GM18499 (cell line): ENCODE measurements around the gene ANK2.
"Not testable (repeated sequence)": the region's sequence is repeated elsewhere in the genome, so short reads cannot be mapped to it uniquely, and the experiment has no call there.

Source experiments
- ATAC-seq: cut with Tn5 transposase; IDR thresholded peaks from one replicate; pipeline ENCODE4 v1.9.1; 2021; ENCODE audit warnings: moderate number of reproducible peaks; ENCODE audit not compliant: insufficient read depth, unreplicated experiment

The ANK2 gene

GRCh38 chr4:113181289-113182007, 132.0 kb downstream of the ANK2 start:
- ATAC-seq: no peak

DNA sequence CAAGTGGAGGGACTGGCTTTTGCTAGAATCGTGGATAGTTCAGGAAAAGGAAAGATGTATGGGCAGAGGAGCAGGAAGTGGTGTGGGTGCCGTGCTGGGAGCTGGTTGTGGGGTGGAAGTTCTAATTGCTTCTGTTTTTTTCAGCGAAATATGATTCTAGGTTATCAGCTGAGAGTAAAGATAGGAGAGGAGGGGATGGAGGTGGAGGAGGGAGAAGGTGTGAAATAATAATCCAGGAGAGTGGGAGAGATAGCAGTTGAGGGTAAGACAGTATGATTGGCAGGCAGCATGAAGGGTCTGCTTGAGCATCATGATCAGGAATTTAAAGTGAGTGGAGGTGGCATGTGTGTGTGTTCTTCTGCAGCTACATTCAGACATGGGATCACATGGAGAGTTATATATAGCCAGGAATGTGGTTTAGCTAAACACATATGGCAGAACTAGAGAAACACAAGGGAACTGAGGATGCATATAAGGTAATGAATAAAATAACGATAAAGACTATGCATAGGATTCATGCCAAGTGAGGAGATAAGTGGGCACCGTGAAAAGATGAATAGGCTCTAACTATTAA, 133.7 kb downstream of the ANK2 start:
- ATAC-seq: no peak

DNA sequence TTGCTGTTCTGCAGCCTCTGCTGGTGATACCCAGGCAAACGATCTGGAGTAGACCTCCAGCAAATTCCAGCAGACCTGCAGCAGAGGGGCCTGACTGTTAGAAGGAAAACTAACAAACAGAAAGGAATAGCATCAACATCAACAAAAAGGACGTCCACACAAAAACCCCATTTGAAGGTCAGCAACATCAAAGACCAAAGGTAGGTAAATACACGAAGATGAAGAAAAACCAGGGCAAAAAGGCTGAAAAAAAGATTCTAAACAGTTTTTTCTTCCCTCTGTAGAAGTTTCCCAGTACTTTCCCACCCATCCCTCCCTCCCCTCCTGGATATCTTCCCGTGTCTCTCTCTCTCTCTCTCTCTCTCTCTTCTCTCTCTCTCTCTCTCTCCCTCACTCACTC, 136.8 kb downstream of the ANK2 start:
- ATAC-seq: not testable (repeated sequence)

GRCh38 chr4:113186913-113187312, 137.5 kb downstream of the ANK2 start:
- ATAC-seq: no peak

- ATAC-seq: no peak
Measured at GRCh38 chr4:113187358-113187757, 137.9 kb downstream of the ANK2 start.

DNA sequence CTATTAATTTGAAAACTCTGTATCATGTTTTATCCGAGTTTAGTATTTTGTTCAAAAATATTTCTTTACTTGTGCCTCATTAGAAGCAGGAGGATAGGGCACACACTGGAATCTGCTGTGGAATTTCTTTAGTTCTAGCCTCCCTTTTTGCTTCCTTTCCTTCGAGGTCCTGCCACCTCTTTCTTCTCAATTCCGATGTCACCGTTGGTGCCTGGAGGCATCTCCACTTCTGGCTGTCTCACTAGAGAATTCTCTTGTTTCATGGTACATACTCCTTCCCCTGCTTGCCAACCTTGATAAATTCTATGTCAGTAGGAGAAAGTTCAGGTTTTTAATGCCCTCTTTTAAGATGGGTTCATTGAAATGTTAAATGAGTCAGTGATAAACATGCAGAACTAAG, 140.1 kb downstream of the ANK2 start:
- no peak for ATAC-seq

GRCh38 chr4:113209153-113209552, 159.7 kb downstream of the ANK2 start:
- ATAC-seq: no peak

- no peak for ATAC-seq
Measured at GRCh38 chr4:113209652-113210320, 160.3 kb downstream of the ANK2 start.

DNA sequence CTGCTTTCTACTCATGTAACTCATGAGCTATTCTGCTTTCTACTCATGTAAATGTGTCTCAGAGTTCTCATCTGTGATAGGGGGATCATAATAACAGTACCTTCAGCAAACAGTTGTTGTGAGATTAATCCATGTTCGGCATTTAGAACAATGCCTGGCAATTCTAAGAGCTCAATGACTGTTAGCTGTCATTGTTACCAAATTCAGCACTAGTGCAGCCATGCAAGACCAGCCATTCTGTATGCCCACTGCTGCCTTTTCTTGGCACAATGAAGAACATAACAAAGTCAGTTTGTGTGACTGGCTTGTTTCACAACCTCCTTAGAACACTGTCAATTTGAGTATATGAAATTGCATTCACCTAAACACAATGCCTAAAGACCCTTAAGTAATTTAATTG, 163.2 kb downstream of the ANK2 start:
- no peak for ATAC-seq

DNA sequence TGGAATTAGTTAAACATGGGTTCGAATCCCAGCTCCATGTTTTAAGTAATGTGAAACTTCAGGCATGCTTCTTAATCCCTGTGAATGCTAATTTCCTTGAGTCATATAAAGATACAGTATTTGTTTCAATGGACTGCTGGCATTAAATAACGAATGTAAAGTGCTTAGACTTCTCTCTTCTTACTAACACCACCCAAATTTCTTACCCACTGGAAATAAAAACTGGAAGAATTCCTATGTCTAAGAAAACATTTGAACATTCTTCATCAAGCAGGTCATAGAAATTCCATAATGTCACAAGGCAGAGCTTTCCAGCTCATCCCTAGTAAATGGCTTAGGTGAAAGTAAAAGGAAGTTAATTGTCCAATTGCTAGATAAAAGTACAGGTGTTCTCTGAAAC, 172.5 kb downstream of the ANK2 start:
- no peak for ATAC-seq

GRCh38 chr4:113222471-113222870, 173.0 kb downstream of the ANK2 start:
- ATAC-seq: no peak

- no peak for ATAC-seq
Measured at GRCh38 chr4:113223001-113223400, 173.5 kb downstream of the ANK2 start.

DNA sequence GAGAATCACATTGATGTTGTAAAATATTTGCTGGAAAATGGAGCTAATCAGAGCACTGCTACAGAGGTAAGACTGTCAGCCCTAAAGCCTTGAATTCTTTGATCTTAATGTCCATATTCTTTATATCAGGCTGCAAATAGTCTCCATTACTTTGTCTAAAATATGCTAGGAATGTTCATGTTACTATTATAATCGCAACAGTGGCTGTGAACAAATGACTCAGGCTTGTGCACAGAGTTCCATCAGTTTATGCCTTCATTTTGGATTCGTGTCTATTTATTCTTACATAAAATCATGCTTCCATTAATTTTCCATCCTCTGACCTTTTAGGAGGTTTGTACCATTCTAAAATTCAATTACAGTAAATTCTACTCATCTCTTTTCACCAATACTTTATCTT, 182.7 kb downstream of the ANK2 start:
- no peak for ATAC-seq

GRCh38 chr4:113236916-113237315, 187.5 kb downstream of the ANK2 start:
- ATAC-seq: no peak

- no peak for ATAC-seq
Measured at GRCh38 chr4:113243312-113243711, 193.9 kb downstream of the ANK2 start.

DNA sequence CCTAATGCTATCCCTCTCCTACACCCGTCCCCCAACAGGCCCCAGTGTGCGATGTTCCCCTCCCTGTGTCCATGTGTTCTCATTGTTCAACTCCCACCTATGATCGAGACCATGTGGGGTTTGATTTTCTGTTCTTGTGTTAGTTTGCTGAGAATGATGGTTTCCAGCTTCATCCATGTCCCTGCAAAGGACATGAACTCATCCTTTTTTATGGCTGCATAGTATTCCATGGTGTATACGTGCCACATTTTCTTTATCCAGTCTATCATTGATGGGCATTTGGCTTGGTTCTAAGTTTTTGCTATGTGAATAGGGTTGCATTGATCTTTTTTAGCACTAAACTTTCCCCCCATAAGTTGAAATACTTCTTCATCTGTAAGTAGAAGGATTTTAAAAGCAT, 195.3 kb downstream of the ANK2 start:
- not testable (repeated sequence) for ATAC-seq

- ATAC-seq: no peak
Measured at GRCh38 chr4:113248320-113248719, 198.9 kb downstream of the ANK2 start.

- ATAC-seq: no peak
Measured at GRCh38 chr4:113255628-113256027, 206.2 kb downstream of the ANK2 start.

DNA sequence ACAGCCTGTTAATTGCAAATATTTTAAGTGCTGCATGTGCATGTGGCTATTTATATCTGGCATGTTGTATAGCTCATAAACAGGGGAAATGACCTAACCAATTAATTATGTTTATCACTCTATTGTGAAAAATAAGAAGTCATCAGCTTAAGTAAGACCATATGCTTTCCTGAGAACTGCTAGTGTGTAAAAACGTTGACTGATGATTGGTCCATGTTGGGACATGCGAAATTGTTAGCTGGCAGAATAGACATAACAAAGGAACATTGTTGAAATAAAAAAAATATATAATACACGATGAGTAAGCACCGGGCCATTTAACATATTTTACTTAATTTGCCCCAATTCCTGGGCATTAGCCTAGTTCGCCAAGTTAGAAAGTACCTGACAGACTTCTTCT, 207.5 kb downstream of the ANK2 start:
- no peak for ATAC-seq

DNA sequence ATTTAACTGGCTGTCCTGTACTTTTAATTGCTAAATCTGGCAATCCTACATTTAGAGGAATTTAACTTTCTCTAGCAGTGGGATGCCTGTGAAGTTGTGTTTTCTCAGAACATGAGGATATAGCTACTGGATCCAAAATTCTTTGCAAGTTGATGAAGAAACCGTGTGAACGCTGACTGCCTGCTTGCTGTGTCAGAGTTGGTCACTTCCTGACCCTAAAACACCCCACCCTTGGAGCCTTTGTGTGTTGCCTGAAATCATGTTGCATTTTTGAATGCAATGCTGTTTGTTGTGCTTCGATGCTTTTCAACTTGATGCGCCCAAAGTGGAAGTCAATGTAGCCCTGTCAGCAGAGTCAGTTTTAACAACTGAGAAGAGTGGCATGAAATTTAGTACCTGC, 211.2 kb downstream of the ANK2 start:
- ATAC-seq: no peak

DNA sequence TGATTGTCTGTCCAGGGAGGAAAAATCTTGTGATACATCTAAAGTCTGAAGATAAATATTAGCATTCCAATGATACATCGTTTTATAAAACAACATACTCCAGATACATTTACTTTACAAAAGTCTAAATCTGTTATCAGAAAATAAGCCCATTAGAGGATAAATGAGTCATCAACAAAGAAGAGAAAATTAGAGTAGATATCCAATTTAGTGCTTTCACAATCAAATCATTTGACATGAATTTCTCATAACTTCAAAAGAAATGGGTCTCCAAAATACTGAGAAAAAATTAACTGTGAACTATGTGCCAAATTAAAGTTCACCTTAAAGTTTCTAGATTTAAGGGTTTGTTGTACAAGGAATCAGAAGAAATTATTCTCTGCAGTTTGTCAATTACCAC, 213.8 kb downstream of the ANK2 start:
- ATAC-seq: no peak
